ENCODE results near the gene RTF1. TPM values are rescaled to one million over a fixed set of nuclear protein-coding genes. Genes with fewer than 3 reads are reported as not detected.
A peak's percentile ranks its signal among the peaks of the same experiment; 100 is the strongest.

RTF1 gene
- total RNA-seq, 4 donors from 2014 or later, result 22.7 to 46.8 (median 24.3) TPM

DNA sequence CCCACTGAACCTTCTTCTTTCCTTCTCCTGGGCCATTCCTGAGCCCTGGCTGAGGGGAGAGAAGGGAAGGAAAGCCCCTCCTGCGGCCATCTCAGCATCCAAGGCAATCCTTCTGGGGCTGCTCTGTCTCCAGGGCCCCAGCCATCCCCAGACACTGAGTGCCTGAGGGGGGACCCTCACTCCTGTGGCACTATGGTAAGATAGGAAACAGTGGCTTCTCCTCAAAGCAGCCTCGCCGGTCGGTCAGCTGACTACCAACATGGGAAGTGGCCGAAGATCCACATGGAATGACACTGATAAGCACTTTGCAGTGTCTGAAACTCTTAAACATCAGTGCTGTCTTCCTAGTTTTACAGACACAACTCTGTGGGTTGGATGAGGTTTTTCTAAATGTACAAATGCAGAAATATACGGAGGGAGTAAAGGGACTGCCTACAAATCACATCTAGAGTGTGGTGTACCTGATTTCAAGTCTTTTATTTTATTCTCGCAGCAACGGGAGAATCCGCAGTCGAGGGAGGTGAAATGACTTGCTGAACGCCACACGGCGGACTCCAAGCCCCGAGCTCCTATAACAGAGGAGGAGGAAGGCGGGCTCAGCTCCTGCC is 75.8 kb downstream of the RTF1 start:
- Histone ChIP-seq H3K27ac (no peak overlapping the region), H3K4me3 (peak overlapping the region; percentile 58 to 88 (median 64)), H3K9me3 (no peaks in the 10 kb centered on the region), H3K36me3 (no peaks in the 10 kb centered on the region), H3K4me1 (peaks cover 11 to 21% of the 10 kb centered on the region in 2 donors), H3K27me3 (peaks cover 61 to 75% (median 65%) of the 10 kb centered on the region in 3 donors)
- in situ Hi-C loops (cut with MboI; ENCODE audit: low sequenced_read_pairs in 4 of 4) (no loop called here), intact Hi-C loops (cut with DNase I; ENCODE audit: low total_unique reads) (no loop called here)
- no peak for ATAC-seq
- no peak for DNase-seq
- TF ChIP-seq, protein P1, sequence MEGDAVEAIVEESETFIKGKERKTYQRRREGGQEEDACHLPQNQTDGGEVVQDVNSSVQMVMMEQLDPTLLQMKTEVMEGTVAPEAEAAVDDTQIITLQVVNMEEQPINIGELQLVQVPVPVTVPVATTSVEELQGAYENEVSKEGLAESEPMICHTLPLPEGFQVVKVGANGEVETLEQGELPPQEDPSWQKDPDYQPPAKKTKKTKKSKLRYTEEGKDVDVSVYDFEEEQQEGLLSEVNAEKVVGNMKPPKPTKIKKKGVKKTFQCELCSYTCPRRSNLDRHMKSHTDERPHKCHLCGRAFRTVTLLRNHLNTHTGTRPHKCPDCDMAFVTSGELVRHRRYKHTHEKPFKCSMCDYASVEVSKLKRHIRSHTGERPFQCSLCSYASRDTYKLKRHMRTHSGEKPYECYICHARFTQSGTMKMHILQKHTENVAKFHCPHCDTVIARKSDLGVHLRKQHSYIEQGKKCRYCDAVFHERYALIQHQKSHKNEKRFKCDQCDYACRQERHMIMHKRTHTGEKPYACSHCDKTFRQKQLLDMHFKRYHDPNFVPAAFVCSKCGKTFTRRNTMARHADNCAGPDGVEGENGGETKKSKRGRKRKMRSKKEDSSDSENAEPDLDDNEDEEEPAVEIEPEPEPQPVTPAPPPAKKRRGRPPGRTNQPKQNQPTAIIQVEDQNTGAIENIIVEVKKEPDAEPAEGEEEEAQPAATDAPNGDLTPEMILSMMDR (IDR thresholded peaks at IDR 0.05 in 4 of 5, conservative IDR thresholded peaks at IDR 0.05 in 1 of 5), result no peak
- TF ChIP-seq POLR2A (IDR thresholded peaks at IDR 0.05), result no peak

DNA sequence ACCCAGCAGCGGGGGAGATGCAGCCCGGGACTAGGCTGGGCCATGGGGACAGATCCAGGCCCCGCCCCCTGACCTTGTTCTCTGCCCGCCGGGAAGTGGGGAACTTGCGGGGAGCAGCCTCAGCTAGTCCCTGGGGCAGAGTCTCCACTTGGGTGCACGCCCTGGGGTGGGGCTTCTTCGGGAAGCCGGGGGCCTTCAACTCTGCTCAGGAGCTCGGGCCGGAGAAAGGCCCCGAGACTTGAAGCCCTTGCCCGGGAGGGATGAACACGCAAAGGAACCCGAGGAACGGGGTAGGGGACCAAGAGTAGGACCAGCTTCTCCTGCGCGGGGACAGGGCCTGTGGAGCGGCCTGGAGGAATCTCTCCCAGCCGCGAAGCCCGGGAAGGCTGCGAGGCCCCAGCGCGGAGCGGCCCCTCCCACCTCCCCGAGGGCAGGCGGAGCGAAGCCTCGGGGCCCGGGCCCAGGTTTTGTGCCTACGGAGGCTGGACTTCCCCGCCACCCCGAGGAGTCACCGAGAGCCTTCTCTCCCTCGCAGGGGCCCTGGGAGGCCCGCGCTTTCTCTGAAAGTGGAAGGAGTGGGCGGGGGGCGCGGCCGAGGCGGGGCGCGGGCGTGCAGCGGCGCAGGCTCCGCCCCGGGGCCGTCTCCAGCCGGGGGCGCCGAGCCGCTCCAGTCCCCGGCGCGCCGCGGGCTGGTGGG is 76.5 kb downstream of the RTF1 start, which contains the start of gene ITPKA:
Gene ITPKA, plus strand, starts transcription at position 670 of the 697 bp plus-strand sequence. CDS start 54 bp downstream, outside the sequence.
- TF ChIP-seq POLR2A (IDR thresholded peaks at IDR 0.05), result peak in 1 of 2 donors; percentile 23
- TF ChIP-seq, protein P1 (IDR thresholded peaks at IDR 0.05 in 4 of 5, conservative IDR thresholded peaks at IDR 0.05 in 1 of 5), result no peak
- DNase-seq, result peak in 1 of 2 donors; percentile 51
- H3K4me3 ChIP-seq, result peak within 1 kb of the TSS; percentile 58 to 88 (median 64)
- peak; percentile 59 to 65 for ATAC-seq
- no peaks in the 10 kb centered on the region for H3K36me3 ChIP-seq
- H3K9me3 ChIP-seq, result no peaks in the 10 kb centered on the region
- peak within 1 kb of the TSS in 2 of 4 donors; percentile 29 to 35 for H3K27ac ChIP-seq
- in situ Hi-C loops (cut with MboI; ENCODE audit: low sequenced_read_pairs in 4 of 4) (no loop called here), intact Hi-C loops (cut with DNase I; ENCODE audit: low total_unique reads) (no loop called here)
- H3K27me3 ChIP-seq, result peaks cover 61 to 72% (median 62%) of the 10 kb centered on the region in 3 donors
- H3K4me1 ChIP-seq, result peaks cover 11 to 21% of the 10 kb centered on the region in 2 donors

DNA sequence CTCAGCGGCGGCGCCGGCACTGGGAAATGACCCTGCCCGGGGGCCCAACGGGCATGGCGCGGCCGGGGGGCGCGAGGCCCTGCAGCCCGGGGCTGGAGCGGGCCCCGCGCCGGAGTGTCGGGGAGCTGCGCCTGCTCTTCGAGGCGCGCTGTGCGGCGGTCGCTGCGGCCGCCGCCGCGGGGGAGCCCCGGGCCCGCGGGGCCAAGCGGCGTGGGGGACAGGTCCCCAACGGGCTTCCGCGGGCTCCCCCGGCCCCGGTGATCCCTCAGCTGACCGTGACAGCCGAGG is 77.0 kb downstream of the RTF1 start:
- Histone ChIP-seq H3K9me3 (no peaks in the 10 kb centered on the region), H3K4me1 (peaks cover 11 to 21% of the 10 kb centered on the region in 2 donors), H3K27me3 (peaks cover 57 to 73% (median 61%) of the 10 kb centered on the region in 3 donors), H3K36me3 (no peaks in the 10 kb centered on the region), H3K27ac (no peak overlapping the region), H3K4me3 (peak overlapping the region; percentile 43 to 70 (median 64))
- in situ Hi-C loops (cut with MboI; ENCODE audit: low sequenced_read_pairs in 4 of 4) (no loop called here), intact Hi-C loops (cut with DNase I; ENCODE audit: low total_unique reads) (no loop called here)
- no peak for TF ChIP-seq POLR2A (IDR thresholded peaks at IDR 0.05)
- TF ChIP-seq, protein P1 (IDR thresholded peaks at IDR 0.05 in 4 of 5, conservative IDR thresholded peaks at IDR 0.05 in 1 of 5), result no peak
- DNase-seq, result no peak
- peak; percentile 7 to 18 for ATAC-seq

DNA sequence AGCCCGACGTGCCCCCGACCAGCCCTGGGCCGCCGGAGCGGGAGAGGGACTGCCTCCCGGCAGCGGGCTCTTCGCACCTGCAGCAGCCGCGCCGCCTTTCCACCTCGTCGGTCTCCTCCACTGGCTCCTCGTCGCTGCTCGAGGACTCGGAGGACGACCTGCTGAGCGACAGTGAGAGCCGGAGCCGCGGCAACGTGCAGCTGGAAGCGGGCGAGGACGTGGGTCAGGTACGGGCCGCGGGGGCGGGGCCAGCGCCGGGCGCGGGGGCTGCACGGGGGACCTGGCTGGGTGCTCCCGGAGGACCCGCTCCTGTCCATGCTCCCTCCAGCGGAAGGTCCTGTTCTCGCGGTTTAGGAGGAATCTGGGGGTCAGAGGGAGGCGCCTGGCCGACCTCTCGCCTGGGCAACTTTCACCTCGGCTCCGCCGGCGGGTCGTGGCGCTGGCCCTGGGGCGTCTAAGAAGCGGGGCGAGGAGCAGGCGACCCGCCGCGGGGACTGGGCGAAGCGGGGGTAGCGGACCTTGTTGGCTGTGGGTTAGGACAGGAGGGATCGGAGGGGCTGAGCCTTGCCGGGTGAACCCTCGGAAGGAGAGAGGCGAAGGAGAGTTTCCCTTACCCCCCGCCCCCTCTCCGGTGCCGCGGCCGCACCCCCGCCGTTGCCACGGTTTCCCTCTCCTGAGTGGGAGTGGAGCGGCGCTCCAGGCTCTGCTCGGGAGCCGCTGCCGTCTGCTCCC is 77.5 kb downstream of the RTF1 start:
- H3K27me3 ChIP-seq, result peaks cover 54 to 68% (median 61%) of the 10 kb centered on the region in 3 donors
- H3K36me3 ChIP-seq, result no peaks in the 10 kb centered on the region
- peak overlapping the region; percentile 43 to 70 (median 64) for H3K4me3 ChIP-seq
- in situ Hi-C loops (cut with MboI; ENCODE audit: low sequenced_read_pairs in 4 of 4) (no loop called here), intact Hi-C loops (cut with DNase I; ENCODE audit: low total_unique reads) (no loop called here)
- peaks cover 11 to 21% of the 10 kb centered on the region in 2 donors for H3K4me1 ChIP-seq
- TF ChIP-seq, protein P1 (IDR thresholded peaks at IDR 0.05 in 4 of 5, conservative IDR thresholded peaks at IDR 0.05 in 1 of 5), result no peak
- TF ChIP-seq POLR2A (IDR thresholded peaks at IDR 0.05), result no peak
- H3K9me3 ChIP-seq, result no peaks in the 10 kb centered on the region
- DNase-seq (no peak), ATAC-seq (peak in 1 of 2 donors; percentile 28)
- H3K27ac ChIP-seq, result no peak overlapping the region
